ENCODE results near the gene TMEM234.

Gene TMEM234

GRCh38 chr1:32199717-32200072 lies 22.5 kb downstream of the TMEM234 start:
- peak; percentile 29 for DNase-seq (ENCODE audit: low read depth, low spot score)

DNA sequence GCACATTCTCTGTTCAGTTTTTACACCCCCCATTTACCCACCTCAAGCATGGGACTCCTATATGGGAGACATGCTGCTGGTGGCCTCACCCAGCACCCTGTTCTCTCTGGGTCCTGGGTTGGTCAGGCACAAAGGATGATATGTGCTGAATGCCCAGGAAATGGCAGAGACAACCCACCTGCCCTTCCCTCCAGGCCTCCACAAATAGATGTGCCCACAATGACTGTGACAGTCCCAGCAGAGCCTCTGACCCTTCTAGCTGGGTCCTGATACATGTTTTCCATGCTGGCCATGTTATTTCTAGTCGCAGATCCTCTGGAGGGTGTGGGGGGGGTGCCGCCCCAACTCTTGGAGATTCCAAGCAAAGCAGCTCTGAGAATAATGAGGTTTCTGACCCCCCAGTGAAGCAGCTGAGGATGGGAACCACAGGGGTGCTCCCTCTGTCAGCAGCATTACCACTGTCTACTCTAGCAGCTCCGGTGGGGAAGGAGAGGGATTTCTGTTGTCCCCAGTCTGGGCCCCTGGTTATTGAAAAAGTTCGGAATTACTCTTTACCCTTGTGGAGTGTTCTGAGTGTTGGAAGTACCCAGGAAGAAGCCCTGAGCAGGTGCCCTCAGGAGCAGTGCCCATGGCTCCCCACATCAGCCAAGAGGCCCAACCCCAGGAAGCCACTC lies 23.0 kb downstream of the TMEM234 start:
- DNase-seq (ENCODE audit: low read depth, low spot score), result no peak

- no peak for DNase-seq (ENCODE audit: low read depth, low spot score)
Measured at GRCh38 chr1:32198237-32199042, 23.7 kb downstream of the TMEM234 start.

GRCh38 chr1:32197837-32198236 lies 24.3 kb downstream of the TMEM234 start:
- no peak for DNase-seq (ENCODE audit: low read depth, low spot score)

- DNase-seq (ENCODE audit: low read depth, low spot score), result no peak
Measured at GRCh38 chr1:32197074-32197473, 25.1 kb downstream of the TMEM234 start.

DNA sequence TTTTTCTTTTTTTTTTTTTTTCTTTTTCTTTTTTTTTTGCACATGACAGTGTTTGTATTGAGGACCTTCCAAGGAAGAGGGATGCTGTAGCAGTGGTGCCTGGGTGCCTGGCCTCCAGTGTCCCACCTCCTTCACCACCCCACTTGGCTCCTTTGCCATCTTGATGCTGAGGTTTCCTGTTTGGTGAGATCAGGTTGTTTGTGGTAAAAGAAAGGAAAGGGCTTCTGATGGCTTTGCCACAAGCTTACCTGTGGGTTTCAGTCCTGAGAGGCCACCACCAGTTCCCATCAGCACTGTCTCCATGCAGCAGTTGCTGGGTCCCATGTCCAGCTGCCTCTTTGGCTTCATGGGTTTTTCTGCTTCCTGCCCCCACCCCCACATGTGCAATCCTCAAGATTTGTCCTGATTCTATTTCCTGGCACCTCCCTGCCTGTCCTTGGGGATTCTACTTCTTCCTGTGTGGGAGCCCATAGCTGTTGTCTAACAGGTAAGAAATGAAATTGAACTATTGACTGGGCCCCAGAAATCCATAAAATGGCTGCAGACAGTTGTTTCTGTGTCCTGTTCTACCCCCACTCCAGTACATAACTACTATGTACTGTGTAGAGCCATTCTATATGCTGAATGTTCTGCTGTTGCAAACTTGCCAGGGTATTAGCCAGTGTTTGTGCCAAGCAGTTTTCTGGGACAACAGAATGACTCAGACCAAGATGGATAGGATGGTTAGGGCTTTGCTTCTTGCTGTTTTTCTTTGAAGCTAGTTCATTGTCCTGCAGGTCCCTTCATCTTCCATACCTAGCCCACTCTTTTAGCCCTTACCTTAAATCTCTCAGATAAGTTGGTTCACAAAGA lies 26.0 kb downstream of the TMEM234 start:
- DNase-seq (ENCODE audit: low read depth, low spot score), result peak; percentile 46

GRCh38 chr1:32195531-32195930 lies 26.6 kb downstream of the TMEM234 start:
- no peak for DNase-seq (ENCODE audit: low read depth, low spot score)

GRCh38 chr1:32194984-32195383 lies 27.2 kb downstream of the TMEM234 start:
- DNase-seq (ENCODE audit: low read depth, low spot score), result no peak

- DNase-seq (ENCODE audit: low read depth, low spot score), result no peak
Measured at GRCh38 chr1:32192220-32192948, 29.8 kb downstream of the TMEM234 start.

DNA sequence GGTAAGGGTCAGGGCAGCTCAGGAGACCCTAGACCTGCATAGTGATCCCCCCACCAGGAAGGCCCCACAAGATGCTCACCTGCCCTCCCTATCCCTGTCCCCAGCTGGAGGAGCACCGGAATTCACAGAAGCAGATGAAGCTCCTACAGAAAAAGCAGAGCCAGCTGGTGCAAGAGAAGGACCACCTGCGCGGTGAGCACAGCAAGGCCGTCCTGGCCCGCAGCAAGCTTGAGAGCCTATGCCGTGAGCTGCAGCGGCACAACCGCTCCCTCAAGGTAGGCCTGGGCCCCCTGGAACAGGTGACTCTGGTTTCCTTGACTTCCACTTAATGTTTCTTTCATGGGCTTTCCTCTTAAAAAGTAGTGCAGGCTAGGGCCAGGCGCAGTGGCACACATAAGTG lies 34.3 kb downstream of the TMEM234 start:
- no peak for DNase-seq (ENCODE audit: low read depth, low spot score)

DNA sequence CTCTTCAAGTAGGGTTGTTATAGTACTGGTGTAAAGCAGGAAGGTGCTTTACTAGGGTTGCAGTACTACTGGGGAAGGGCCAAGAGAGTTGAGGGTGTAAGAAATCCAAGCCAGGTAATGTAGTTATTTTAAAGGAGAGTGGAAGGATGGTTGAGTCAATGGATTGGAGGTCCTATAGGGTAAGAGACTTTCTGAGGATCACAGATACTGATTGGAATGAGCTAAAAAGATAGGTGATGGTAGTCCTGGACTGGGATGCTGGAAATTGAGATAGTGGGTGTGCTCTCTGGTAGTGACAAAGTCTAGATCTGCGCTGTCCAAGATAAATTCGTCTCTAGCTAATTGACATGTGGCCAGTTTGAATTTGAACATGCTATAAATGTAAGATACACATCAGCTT lies 35.7 kb downstream of the TMEM234 start:
- no peak for DNase-seq (ENCODE audit: low read depth, low spot score)

GRCh38 chr1:32186077-32186476 lies 36.1 kb downstream of the TMEM234 start:
- DNase-seq (ENCODE audit: low read depth, low spot score), result no peak

DNA sequence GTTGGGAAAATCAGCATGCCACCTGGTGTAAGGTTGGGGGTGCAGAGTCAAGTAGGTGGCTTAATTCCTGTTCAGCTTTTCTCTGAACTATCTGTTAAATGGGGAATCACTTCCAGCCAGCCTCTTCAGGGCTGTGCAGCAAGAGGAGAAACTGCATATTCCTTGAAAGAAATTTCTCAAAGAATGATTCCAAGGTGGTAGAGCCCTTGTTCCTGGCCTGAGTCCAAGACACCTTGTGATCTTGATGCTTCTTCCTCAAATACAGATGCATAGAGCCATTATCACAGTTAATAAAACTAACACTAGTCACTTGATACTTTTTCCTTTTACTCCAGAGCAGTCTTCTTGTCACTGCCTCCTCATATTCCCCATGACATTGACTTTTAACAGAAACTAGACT lies 37.5 kb downstream of the TMEM234 start:
- DNase-seq (ENCODE audit: low read depth, low spot score), result no peak

GRCh38 chr1:32182060-32182459 lies 40.1 kb downstream of the TMEM234 start:
- no peak for DNase-seq (ENCODE audit: low read depth, low spot score)

- no peak for DNase-seq (ENCODE audit: low read depth, low spot score)
Measured at GRCh38 chr1:32181563-32181962, 40.6 kb downstream of the TMEM234 start.

- no peak for DNase-seq (ENCODE audit: low read depth, low spot score)
Measured at GRCh38 chr1:32181065-32181464, 41.1 kb downstream of the TMEM234 start.

- DNase-seq (ENCODE audit: low read depth, low spot score), result peak; percentile 79
Measured at GRCh38 chr1:32180186-32181060, 41.7 kb downstream of the TMEM234 start.

- peak; percentile 96 for DNase-seq (ENCODE audit: low read depth, low spot score)
Measured at GRCh38 chr1:32179443-32180185, 42.5 kb downstream of the TMEM234 start, which contains the start of gene TXLNA. Gene TXLNA, plus strand, starts transcription at chr1:32179675. Its CDS starts 671 bp downstream, at chr1:32180346.

- no peak for DNase-seq (ENCODE audit: low read depth, low spot score)
Measured at GRCh38 chr1:32179193-32179442, 43.0 kb downstream of the TMEM234 start.

Data from astrocyte of the hippocampus (primary cell).